Measurements from ENCODE around the gene ZNF628.
"Not testable (repeated sequence)": the region's sequence is repeated elsewhere in the genome, so short reads cannot be mapped to it uniquely, and the experiment has no call there.

ZNF628 gene

GRCh38 chr19:55484593-55485438 lies 8.4 kb downstream of the ZNF628 start, which contains the start of gene NAT14:
TSS of gene NAT14 (plus strand) at chr19:55485188. CDS start at chr19:55485709, 521 bp downstream.
- no peak for DNase-seq (ENCODE audit: low read depth in 2 of 2)

DNA sequence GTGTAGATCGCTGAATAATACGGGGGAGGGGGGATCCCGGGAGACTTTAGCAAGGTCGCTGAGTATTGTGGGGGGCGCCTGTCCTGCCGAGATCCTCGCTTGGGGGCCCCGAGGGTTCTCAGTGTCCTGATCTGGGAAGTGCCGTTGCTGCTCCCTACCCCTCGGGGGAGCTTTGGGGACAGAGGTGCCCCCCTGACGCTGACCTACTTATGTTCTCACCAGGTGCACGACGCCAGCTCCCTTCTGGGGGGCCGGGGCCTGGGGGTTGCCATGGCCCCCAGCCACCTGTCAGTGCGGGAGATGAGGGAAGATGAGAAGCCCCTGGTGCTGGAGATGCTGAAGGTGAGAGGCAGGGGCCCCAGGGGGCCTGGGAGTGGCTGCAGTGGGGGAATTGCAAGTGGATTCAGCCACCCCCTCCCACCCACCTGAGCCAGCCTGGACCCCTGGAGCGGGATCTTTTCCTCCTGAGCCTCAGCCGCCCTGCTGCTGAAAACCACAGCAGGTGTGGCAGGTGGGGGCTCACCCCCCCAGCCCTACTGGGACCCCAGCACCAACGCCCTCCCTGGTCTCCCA lies 9.1 kb downstream of the ZNF628 start:
- no peak for DNase-seq (ENCODE audit: low read depth in 2 of 2)

- DNase-seq (ENCODE audit: low read depth in 2 of 2), result no peak
Measured at GRCh38 chr19:55486043-55486970, 9.9 kb downstream of the ZNF628 start.

GRCh38 chr19:55486971-55487923 lies 10.8 kb downstream of the ZNF628 start:
- DNase-seq (ENCODE audit: low read depth in 2 of 2), result peak; percentile 82 to 83

GRCh38 chr19:55487924-55488687 lies 11.7 kb downstream of the ZNF628 start, which contains the start of gene SSC5D:
TSS of gene SSC5D (plus strand) at chr19:55488436. CDS start at chr19:55488590, 154 bp downstream.
- no peak for DNase-seq (ENCODE audit: low read depth in 2 of 2)

GRCh38 chr19:55488986-55489710 lies 12.7 kb downstream of the ZNF628 start:
- DNase-seq (ENCODE audit: low read depth in 2 of 2), result no peak

DNA sequence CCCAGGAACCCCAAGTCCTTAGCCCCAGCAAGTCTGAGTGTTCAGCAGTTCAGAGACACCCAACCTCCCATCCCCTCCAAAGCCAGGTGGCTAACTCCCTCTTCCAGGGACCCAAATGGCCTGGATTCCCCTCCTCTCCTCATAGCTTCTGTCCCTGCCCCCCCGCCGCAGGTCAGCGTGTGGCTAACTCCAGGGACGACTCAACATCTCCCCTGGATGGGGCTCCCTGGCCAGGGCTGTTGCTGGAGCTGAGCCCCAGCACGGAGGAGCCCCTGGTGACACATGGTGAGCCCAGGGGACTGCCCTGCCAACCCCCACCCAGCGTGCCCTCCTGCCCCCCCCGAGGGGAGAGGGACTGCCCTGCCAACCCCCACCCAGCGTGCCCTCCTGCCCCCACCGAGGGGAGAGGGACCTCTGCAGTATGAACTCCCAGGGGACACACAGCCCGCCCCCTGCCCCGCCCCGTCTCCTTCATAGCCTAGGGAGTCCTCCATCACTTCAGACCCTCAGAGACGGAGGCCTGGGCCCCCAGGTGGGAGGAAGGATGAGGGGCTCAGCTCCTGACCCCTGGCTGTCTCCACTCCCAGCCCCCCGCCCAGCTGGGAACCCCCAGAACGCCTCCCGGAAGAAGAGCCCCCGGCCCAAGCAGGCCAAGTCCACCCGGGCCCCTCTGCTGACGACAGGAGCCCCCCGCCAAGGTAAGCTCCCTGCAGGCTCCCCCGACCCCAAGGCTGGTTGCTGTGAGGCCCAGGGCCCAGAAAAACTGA lies 13.5 kb downstream of the ZNF628 start:
- DNase-seq (ENCODE audit: low read depth in 2 of 2), result no peak

GRCh38 chr19:55490478-55491432 lies 14.3 kb downstream of the ZNF628 start:
- no peak for DNase-seq (ENCODE audit: low read depth in 2 of 2)

DNA sequence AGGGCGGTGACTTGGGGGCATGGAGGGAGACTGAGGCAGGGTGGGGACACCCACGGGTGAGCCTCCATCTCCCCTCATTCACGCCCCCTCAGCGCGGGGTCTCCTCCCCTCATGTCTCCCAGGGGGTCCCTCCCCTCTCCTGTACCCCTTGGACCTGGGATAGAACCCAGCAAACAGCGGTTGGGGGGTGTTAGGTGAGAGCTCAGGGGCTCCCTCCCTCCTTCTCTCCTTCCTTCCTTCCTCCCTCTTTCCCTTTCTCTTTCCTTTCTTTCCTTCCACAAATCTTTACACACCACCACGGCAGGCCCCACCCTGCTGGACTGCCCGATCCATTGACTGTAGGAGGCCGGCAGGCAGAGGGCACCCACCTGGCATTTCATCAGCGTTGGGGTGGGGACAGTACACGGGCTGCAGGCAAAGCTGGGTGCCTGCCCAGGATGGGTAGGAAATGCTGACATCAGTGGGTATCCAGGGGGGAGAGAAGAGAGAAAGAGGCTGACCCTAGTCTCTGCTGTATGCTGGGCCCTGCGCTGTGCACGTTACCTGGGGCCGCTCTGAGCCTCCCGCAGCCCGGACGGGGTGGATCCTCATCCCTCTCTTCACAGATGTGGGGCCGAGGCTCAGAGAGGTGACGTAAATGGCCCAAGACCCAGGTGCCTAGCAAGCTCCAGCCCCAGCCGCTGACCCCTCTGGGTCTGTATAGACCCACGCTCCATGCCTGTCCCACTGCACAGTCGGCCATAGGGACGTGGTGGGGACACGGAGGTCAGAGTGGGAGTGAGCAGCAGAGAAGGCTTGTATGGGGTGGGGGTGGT lies 15.3 kb downstream of the ZNF628 start:
- no peak for DNase-seq (ENCODE audit: low read depth in 2 of 2)

GRCh38 chr19:55492362-55492944 lies 16.0 kb downstream of the ZNF628 start:
- DNase-seq (ENCODE audit: low read depth in 2 of 2), result no peak

- no peak for DNase-seq (ENCODE audit: low read depth in 2 of 2)
Measured at GRCh38 chr19:55493052-55493644, 16.7 kb downstream of the ZNF628 start.

DNA sequence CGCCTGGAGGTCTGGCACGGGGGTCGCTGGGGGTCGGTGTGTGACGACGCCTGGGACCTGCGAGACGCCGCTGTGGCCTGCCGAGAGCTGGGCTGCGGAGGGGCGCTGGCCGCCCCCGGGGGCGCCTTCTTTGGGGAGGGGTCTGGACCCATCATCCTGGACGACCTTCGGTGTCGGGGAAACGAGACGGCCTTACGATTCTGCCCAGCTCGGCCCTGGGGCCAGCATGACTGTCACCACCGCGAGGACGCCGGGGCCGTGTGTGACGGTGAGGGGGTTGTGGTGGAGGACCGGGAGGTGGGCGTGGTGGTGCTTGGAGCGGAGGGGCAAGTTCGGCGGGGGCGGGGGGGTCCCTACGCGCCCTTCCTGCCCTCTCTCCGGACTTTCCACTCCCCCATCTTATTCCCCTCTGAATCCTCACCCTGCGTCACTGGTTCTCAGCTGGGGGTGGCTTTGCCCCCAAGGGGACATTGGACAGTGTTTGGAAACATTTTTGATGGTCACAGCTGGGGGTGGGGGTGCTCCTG lies 17.3 kb downstream of the ZNF628 start:
- no peak for DNase-seq (ENCODE audit: low read depth in 2 of 2)

DNA sequence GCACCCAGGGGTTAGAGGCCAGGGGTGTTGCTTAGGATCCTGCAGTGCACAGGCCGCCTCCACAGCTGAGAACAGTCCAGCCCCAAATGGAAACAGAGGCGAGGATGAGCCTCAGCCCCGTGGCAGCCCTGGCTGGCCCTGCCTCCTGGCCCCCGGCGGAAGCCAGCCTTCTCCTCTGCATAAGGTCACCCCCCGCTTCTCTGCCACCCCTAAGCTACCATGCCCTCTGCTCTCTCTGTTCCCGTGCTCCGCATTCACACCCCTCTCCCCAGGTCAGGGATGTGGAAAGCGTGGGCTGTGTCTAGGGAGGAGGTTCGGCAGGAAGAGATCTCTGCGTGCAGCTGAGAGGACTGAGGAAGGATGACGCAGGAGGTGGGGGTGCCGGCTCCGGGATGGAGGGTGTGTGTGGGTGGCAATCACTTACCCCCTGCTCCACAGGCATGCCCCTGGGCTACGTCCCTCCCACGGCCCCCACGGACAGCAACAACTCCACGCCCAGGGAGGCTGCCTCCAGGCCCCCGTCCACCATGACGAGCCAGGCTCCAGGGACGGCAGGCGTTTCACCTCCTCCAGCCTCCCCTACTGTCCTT lies 17.9 kb downstream of the ZNF628 start:
- DNase-seq (ENCODE audit: low read depth in 2 of 2), result no peak

DNA sequence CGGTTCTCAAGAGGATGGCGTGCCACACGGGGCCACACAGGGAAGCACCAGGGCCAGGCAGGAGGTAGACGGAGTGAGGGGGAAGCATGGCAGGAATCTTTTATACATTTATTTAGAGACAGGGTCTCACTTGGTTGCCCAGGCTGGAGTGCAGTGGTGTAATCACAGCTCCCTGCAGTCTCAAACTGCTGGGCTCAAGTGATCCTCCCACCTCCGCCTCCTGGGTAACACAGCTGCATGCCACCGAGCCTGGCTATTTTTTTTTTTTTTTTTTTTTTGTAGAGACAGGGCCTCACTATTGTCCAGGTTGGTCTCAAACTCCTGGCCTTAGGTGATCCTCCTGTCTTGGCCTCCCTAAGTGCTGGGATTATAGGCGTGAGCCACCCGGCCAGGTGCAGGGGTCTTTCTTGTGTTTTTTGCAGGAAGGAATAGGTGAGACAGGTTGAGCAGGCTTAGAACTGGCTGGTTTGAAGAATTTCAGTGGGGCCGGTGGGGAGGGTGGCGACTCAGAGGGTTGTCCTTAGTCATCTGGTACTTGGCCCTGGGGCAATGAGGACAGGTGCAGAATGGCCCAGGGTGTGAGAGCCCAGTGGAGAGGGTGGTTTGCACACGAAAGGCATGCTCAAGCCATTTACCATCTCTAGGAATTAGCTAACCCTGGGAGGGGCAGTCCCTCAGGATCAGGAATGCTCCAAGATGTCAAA lies 19.4 kb downstream of the ZNF628 start:
- DNase-seq (ENCODE audit: low read depth in 2 of 2), result no peak

- not testable (repeated sequence) for DNase-seq (ENCODE audit: low read depth in 2 of 2)
Measured at GRCh38 chr19:55496820-55497219, 20.4 kb downstream of the ZNF628 start.
